SK-N-MC (cell line): ENCODE data around the gene AGAP3.

ENCODE experiments used
- DNase-seq: peaks from one replicate; pipeline ENCODE4 v3.0.0-alpha.2; 2011; ENCODE audit warnings: low read depth, low spot score
- H3K27ac ChIP-seq: fragments of 200-600 bp; sonication (generic); 2 replicates; pipeline ENCODE4 v1.5.1; 2016; ENCODE audit warnings: mixed run types
- H3K36me3 ChIP-seq: fragments of 200-600 bp; sonication (generic); 2 replicates; pipeline ENCODE4 v1.6.1; 2017; ENCODE audit warnings: antibody characterized with exemption, low read length, mixed read lengths; ENCODE audit not compliant: insufficient read depth
- H3K4me3 ChIP-seq: fragments of 200-600 bp; sonication (generic); 2 replicates; pipeline ENCODE4 v1.5.1; 2016
- H3K9ac ChIP-seq: fragments of 200-600 bp; sonication (generic); 2 replicates; pipeline ENCODE4 v1.8.0; 2017; ENCODE audit warnings: mixed run types, mixed read lengths; ENCODE audit not compliant: insufficient read length
- H3K9me3 ChIP-seq: fragments of 200-600 bp; sonication (generic); 2 replicates; pipeline ENCODE4 v1.6.1; 2017; ENCODE audit warnings: low read depth, mild to moderate bottlenecking, antibody characterized with exemption, low read length, moderate library complexity, mixed read lengths
- EZH2 ChIP-seq: fragments of 200-600 bp; sonication (generic); IDR thresholded peaks from one replicate; pipeline ENCODE4 v1.6.1; 2017; ENCODE audit warnings: antibody characterized with exemption
- FOXP2 ChIP-seq: optimal IDR thresholded peaks from 2 replicates; pipeline ENCODE3; 2011; ENCODE audit warnings: mild to moderate bottlenecking, moderate library complexity; ENCODE audit not compliant: insufficient read depth; ENCODE audit errors: extremely low read length, control extremely low read depth
- POLR2AphosphoS5 ChIP-seq: IDR thresholded peaks from 2 replicates; pipeline ENCODE4 v1.6.1; 2012; ENCODE audit warnings: mild to moderate bottlenecking, low read depth, low read length, borderline replicate concordance

AGAP3 gene

DNA sequence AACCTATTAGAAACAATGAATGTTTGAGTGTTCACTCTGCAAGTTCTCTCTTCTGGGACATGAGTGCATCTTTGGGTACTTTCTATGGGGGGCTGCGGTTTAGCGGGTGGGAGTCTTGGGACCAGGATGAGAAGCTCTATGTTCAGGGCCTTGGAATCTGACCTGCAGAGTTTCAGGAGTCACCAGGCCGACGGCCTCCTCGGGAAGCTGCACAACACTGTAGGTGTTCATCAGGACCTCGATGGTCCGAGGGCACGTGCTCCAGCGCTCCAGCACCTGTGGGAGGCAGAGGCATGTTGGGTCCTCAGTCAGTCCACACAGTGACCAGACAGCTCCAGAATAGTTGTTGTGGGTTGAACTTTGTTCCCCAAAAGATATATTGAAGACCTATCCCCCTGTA is 90.1 kb downstream of the AGAP3 start:
- DNase-seq, result no peak
- H3K4me3 ChIP-seq, result no peak overlapping the region
- H3K27ac ChIP-seq, result no peak overlapping the region
- H3K9ac ChIP-seq, result no peak overlapping the region
- no peaks in the 10 kb centered on the region for H3K36me3 ChIP-seq
- TF ChIP-seq POLR2AphosphoS5, result no peak
- no peak for TF ChIP-seq EZH2
- TF ChIP-seq FOXP2, result no peak
- no peaks in the 10 kb centered on the region for H3K9me3 ChIP-seq

DNA sequence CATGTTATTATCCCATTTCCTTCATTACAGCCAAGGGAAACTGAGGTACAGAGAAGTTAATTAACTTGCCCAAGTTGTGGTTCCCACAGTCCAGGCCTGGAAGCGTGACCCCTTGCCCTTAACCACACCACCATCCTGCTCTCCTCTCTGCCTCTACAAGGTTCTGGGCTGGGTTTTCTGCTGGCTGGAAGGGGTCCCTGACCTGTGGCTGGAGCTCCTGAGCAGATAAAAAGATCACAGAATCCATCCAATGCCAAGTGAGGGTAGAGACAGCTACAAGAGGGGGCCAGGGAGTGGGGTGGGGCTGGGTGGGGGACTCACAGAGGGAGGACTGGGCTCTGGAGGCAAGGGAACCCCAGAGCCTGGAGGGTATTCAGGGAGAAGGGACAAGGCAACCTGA is 91.0 kb downstream of the AGAP3 start:
- Histone ChIP-seq H3K9ac (no peak overlapping the region), H3K4me3 (no peak overlapping the region), H3K9me3 (no peaks in the 10 kb centered on the region), H3K27ac (no peak overlapping the region), H3K36me3 (no peaks in the 10 kb centered on the region)
- no peak for DNase-seq
- TF ChIP-seq POLR2AphosphoS5 (no peak), EZH2 (no peak)

DNA sequence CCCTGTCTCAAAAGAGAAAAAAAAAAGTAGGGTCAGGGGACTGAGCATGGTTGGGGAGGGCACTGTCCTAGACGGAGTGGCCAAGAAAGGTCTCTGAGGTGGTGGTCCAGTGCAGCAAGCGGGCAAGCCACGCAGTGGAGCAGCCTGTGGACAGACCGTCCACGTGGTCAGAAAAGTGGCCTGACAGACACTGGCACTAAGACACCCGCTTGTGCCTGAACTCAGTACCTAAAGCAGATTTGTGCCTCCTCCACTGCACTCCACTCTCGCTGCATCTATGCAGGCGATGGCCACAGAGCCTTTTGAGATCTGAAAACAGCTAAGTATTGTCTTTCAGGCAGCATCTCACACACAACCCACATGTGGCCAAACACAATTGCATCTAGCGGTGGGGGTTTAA is 92.0 kb downstream of the AGAP3 start:
- Histone ChIP-seq H3K9me3 (no peaks in the 10 kb centered on the region), H3K4me3 (no peak overlapping the region), H3K27ac (no peak overlapping the region), H3K36me3 (no peaks in the 10 kb centered on the region), H3K9ac (no peak overlapping the region)
- TF ChIP-seq POLR2AphosphoS5 (no peak), EZH2 (no peak), FOXP2 (no peak)
- DNase-seq, result no peak

GRCh38 chr7:151178831-151179230 is 92.6 kb downstream of the AGAP3 start:
- TF ChIP-seq POLR2AphosphoS5 (no peak), EZH2 (no peak), FOXP2 (no peak)
- DNase-seq, result no peak

GRCh38 chr7:151179287-151179860 is 93.1 kb downstream of the AGAP3 start:
- no peak for DNase-seq

More at GRCh38 chr7:151178831-151179230, 92.6 kb downstream of the AGAP3 start:
- Histone ChIP-seq H3K9ac (no peak overlapping the region), H3K27ac (no peak overlapping the region), H3K4me3 (no peak overlapping the region), H3K36me3 (no peaks in the 10 kb centered on the region), H3K9me3 (no peaks in the 10 kb centered on the region)

GRCh38 chr7:151179946-151180345 is 93.7 kb downstream of the AGAP3 start:
- Histone ChIP-seq H3K9me3 (no peaks in the 10 kb centered on the region), H3K36me3 (no peaks in the 10 kb centered on the region), H3K4me3 (no peak overlapping the region), H3K27ac (no peak overlapping the region), H3K9ac (no peak overlapping the region)
- no peak for DNase-seq
- TF ChIP-seq FOXP2 (no peak), EZH2 (no peak), POLR2AphosphoS5 (no peak)

More at GRCh38 chr7:151179287-151179860, 93.1 kb downstream of the AGAP3 start:
- no peak overlapping the region for H3K4me3 ChIP-seq
- no peak for TF ChIP-seq EZH2
- TF ChIP-seq POLR2AphosphoS5, result no peak
- TF ChIP-seq FOXP2, result no peak
- no peaks in the 10 kb centered on the region for H3K36me3 ChIP-seq
- H3K9ac ChIP-seq, result no peak overlapping the region
- no peak overlapping the region for H3K27ac ChIP-seq
- no peaks in the 10 kb centered on the region for H3K9me3 ChIP-seq

DNA sequence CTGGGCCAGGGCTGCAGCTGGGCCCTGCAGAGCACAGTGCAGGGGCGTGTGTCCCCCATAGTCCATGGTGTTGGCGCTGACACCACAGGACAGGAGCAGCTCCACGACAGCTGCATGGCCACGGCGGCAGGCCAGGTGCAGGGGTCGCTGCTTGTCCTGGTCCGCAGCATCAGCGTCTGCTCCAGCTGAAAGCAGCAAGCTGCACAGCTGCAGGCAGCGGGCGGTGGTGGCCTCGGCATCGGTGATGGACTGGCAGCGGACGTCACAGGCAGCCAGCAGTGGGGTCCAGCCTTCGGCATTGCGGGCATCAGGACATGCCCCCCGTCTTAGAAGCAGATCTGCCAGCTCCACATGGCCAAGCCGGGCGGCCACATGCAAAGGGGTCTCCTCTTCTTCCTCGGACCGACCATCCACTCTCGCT is 94.7 kb downstream of the AGAP3 start:
- no peak for DNase-seq
- Histone ChIP-seq H3K36me3 (no peaks in the 10 kb centered on the region), H3K27ac (no peak overlapping the region), H3K9me3 (no peaks in the 10 kb centered on the region), H3K9ac (no peak overlapping the region), H3K4me3 (no peak overlapping the region)
- no peak for TF ChIP-seq POLR2AphosphoS5
- no peak for TF ChIP-seq EZH2
- no peak for TF ChIP-seq FOXP2

DNA sequence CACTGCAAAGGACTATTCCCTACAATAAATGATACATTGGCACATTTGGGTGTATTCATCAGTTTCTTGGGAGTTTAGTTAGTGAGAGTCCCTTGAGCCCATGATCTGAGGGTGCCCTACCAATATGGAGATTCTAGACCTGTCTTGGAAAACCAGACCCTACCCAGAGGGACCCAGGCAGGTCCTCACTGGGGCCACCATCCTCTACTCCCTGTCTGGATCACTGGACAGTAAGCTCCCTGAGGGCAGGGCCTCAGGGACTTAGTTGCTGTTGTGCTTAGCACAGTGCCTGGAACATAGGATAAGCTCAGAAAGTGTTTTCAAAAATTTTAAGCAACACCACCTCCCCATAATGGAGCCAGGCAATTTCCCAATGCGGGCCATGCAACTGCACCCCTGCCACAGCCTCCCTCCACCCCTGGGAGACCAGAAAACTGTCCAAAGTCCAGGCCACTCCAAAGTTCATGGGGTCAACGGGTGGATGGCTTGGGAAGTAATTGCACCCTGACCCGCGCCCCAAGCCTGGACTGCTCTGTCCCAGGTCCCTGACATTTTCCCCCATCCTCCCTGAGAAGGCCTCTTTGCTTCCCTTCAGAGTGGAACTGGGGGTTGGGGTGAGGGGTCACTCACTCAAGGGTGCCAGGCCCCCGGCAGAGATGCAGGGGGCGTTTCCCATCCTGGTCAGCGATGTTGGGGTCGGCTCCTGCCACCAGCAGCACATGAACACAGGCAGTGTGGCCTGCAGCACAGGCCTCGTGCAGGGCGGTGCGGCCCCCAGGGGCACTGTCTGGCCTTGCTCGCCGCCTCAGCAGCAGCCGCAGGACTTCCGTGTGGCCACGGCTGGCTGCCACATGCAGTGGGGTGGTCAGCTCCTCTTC is 99.7 kb downstream of the AGAP3 start:
- H3K27ac ChIP-seq, result no peak overlapping the region
- TF ChIP-seq POLR2AphosphoS5 (no peak), EZH2 (no peak), FOXP2 (no peak)
- H3K9ac ChIP-seq, result no peak overlapping the region
- H3K9me3 ChIP-seq, result no peaks in the 10 kb centered on the region
- H3K36me3 ChIP-seq, result no peaks in the 10 kb centered on the region
- no peak for DNase-seq
- H3K4me3 ChIP-seq, result no peak overlapping the region
